Stimulated activated CD4-positive, alpha-beta T cell treated with anti-CD3 and anti-CD28 coated beads, Interleukin-1b, Interleukin-23, amount 100 ng/mL, for 48 hours (primary cell): ENCODE data around the gene NRDE2.

Source experiments
- DNase-seq: peaks from one replicate; pipeline ENCODE4 v3.0.0-alpha.2; 2020

The NRDE2 gene, protein sequence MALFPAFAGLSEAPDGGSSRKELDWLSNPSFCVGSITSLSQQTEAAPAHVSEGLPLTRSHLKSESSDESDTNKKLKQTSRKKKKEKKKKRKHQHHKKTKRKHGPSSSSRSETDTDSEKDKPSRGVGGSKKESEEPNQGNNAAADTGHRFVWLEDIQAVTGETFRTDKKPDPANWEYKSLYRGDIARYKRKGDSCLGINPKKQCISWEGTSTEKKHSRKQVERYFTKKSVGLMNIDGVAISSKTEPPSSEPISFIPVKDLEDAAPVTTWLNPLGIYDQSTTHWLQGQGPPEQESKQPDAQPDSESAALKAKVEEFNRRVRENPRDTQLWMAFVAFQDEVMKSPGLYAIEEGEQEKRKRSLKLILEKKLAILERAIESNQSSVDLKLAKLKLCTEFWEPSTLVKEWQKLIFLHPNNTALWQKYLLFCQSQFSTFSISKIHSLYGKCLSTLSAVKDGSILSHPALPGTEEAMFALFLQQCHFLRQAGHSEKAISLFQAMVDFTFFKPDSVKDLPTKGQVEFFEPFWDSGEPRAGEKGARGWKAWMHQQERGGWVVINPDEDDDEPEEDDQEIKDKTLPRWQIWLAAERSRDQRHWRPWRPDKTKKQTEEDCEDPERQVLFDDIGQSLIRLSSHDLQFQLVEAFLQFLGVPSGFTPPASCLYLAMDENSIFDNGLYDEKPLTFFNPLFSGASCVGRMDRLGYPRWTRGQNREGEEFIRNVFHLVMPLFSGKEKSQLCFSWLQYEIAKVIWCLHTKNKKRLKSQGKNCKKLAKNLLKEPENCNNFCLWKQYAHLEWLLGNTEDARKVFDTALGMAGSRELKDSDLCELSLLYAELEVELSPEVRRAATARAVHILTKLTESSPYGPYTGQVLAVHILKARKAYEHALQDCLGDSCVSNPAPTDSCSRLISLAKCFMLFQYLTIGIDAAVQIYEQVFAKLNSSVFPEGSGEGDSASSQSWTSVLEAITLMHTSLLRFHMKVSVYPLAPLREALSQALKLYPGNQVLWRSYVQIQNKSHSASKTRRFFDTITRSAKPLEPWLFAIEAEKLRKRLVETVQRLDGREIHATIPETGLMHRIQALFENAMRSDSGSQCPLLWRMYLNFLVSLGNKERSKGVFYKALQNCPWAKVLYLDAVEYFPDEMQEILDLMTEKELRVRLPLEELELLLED

DNA sequence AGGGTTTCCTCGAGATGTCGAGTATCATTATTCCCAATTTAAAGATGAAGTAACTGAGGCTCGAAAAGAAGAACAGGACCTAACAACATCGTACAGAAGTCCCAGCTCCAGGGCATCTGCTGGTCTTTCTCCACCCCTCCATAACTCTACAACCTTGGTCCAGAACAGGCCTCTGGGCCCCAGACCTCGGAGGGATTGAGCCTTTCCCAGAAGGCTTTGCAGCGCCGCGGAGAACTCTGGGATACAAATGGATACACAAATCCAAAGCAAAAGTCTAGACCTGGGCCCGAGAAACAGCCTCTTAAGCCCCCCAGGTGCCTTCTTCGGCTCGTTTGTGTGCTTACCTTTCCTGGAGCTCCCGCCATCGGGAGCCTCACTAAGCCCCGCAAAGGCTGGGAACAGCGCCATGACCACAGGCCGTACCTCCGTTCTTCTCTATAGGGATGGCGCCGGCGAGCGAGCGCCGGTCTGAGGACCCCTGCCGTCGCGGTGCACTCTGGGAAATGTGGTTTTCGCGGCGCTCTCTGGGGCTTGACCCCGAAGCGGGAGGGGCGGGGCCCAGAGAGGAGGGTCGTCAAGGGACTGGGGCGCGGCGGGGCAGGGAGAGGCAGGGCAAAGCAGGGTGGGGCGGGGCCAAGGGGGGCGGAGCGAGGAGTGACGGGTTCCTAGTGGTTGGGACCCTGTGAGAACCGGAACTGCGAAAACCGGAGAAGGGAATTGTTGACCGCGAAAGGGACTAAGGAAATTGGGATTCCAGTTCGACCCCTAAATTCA lies at the start of gene NRDE2:
NRDE2 (minus strand) TSS at position 445 of the 774 bp plus-strand sequence; CDS start at position 408, 37 bp downstream.
- peak; percentile 98 for DNase-seq

DNA sequence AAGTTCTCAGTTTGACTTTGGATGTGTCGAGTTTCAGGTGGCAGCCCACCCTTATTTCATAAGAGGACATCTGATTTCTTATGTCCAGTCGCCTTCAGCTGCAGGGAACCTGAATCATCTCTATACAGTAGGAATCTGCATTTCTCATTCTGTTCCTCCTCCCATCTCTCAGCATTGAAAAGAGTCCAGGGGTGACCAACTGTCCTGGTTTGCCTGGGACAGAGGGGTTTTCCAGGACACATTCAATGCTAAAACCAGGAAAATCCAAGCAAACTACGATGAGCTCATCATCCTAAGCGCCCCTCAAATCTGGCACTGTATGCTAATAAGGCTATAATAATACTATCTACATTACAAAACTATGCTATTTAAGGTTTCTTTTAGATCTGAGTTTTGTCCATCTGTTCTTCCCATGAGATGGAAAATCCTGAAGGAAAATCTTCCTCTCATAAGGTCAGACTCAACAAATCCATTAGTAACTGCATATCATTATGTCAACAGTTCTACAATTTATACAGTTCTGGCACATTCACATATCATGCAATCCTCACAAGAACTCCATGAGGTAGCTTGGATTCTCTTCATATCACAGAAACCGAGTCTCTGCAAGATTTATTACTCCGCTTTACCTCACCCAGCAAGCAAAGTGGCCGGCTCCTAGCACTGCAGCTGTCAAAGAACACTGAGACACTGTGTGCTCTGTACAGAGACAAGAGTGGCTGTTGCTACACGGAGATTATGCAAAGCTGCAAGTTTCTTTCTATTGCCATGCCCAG lies 49.5 kb upstream of the NRDE2 start:
- DNase-seq = no peak

DNA sequence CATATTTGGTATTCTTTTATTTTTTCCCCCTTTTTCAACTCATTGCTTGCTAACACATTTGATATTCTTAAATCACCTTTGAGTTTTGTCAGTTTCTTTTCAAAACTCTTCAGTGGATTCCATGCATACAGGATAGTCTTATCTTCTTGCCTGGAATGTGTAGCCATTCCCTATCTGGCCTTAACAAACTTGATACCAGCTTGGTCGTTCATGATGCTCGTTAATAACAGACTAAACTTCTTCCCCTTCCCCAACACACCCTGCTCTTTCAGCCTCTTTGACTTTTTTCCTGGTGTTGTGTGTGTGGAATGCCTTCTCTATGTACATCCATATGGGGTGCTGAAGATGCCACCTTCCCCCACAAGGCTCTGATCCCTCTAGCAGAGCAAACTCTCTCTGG lies 47.4 kb upstream of the NRDE2 start:
- no peak for DNase-seq

DNA sequence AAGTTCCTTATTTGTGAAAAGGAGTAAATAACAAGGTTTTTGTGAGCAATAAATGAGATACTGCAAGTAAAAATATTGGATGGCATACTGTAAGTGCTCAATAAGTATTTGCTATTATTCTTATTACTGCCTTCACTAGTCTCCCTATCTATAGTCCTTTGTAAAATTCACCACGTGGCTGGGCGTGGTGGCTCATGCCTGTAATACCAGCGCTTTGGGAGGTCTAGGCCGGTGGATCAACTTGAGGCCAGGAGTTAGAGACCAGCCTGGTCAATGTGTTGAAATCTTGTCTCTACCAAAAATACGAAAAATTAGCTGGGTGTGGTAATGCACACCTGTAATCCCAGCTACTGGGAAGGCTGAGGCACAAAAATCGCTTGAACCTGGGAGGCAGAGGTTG lies 46.5 kb upstream of the NRDE2 start:
- no peak for DNase-seq

DNA sequence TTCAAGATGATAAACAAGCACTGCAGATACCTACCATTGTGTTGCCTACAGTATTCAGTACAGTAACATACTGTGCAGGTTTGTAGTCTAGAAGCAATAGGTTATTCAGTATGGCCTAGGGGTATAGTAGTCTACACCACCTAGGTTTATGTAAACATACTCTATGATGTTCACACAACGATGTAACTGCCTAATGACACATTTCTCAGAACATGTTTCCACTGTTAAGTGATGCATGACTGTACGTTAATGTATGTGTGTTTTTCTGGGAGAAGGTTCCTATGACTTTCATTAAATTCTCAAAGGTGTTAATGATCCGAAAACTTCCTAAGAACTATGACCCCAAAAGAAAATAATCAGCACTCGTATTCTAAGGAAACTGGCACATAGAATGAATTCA lies 44.2 kb upstream of the NRDE2 start:
- DNase-seq = no peak

DNA sequence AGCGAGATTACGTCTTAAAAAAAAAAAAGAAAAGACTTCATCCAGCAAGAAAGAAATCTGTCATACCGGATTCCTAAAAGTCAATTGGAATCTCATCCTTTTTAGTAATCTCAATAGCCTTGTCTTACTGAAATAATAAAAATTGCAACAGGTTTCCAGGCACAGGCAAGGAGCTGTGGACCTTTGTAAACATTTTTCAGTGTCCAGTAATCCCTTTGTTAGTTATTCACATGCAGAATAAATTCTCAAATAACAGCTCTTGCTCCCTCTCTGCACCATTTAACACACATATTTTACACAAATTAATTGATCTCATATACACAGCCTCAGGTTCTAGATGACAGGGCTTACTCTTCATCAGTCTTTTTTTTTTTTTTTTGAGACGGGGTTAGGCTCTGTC lies 43.1 kb upstream of the NRDE2 start:
- no peak for DNase-seq

DNA sequence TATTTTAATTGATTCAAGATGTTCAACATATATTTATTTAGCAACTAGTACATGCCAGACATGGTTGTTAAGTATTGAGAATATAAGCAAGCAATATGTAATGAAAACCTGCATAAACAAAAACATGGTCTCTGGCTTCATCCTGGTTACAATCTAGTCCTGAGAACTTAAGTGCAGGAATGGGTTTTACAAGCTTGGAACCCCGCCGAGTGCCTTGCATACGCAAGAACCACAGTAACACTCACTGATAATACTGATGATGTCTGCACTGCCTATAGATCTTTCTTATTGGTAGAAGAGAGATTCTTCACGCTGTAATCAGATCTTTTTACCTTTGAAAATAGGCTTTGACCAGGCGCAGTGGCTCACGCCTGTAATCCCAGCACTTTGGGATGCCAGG lies 42.1 kb upstream of the NRDE2 start:
- DNase-seq = no peak

DNA sequence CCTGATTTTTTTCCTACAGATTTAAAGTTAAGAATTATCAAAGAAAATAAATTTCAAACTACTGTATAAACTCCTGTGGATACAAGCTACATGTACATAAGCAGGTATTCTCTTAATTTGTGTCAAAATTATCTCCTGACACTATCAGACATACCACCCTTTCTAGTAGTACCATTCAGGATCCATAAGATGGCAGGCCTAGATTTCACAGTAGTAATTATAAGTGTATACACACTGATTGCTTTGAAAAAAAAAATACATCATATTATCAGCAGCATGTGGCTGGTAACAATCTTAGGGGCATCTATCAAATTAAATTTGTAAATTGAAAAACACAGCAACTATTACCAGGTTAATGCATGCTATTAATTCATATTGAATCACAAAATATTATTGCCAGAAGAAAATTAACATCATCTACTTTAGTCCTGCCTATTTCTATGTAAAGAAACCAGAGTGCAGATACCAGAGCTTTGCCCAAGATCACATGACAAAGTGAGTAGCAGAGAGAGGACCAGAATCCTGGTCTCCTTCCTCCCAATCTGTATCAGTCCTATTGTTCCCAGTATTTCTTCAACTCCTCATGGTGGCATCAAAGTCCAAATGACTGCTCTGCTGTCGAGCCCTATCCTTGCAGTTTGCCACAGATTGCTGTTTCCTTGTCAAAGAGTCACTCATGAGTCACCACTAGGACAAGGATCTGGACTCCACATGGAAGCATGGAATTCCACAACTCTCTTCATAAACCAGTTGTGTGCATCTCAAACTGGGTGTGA lies 37.4 kb upstream of the NRDE2 start:
- no peak for DNase-seq

DNA sequence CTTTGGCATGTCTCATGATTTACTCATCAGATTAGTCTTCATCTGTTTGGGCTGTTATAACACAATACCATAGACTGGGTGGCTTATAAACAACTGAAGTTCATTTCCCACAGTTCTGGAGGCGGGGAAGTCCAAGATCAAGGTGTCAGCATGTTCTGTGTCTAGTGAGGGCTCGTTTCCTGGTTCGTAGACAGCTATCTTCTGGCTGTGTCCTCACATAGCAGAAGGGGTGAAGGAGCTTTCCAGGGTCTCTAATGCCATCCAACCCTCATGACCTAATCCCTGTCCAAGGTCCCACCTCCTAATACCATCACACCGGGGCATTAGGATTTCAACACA lies 30.8 kb upstream of the NRDE2 start:
- DNase-seq = no peak

DNA sequence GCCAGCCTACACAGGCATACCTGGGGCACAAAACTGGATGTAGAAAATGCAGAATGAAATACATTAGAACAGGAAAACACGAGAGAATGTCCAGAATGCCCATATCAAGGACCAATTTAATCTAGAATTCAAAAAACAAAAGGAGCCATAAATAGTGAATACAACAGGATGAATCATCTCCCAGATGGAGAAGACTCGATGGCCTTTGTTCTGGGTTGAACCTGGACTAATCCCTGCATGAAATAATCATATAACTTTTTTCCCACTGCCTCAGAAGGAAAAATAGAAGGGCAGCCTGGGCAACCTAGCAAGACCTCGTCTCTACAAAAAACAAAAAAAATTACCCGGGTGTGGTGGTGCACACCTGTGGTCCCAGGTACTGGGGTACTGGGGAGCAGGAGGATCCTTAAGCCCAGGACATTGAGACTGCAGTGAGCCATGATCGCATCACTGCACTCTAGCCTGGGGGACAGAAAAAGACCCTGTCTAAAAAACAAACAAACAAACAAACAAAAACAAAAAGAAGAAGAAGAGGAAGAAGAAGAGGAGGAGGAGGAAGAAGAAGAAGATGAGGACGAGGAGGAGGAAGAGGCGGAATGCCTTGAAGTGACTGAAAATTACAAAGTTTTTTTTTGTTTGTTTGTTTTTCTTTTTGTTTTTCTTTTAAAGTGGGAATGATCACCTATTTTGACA lies 30.3 kb upstream of the NRDE2 start:
- DNase-seq = no peak

DNA sequence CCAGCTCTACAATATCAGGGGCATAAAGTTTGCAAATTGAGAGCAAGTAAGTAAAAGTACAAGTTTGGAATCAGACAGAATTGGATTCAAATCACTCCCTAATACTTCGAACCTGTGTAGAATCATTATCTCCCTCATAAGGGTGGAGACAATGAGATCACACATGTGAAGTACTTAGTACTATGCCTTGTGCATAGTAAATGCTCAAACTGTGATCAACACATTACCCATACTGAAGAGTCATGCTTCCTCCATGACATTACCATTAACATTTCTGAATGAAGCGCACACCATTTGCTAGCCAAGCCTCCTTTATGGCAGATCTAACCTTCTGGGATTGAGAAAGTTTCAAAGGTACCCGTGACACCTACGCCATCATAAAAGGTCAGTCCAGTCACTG lies 26.6 kb upstream of the NRDE2 start:
- DNase-seq = no peak

DNA sequence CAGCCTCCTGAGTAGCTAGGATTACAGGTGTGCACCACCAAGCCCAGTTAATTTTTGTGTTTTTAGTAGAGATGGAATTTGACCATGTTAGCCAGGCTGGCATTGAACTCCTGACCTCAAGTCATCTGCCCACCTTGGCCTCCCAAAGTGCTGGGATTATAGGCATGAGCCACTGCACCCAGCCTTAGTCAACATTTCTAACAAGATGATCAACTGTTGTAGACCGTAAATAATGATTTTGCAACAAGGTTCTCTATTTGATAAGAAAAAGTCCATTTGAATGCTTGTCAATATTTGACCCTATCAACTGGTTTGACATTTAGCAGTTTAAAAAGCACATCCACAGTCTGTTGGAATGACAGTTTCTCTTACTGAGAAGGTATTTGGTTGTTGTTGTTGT lies 25.2 kb upstream of the NRDE2 start:
- DNase-seq = no peak

DNA sequence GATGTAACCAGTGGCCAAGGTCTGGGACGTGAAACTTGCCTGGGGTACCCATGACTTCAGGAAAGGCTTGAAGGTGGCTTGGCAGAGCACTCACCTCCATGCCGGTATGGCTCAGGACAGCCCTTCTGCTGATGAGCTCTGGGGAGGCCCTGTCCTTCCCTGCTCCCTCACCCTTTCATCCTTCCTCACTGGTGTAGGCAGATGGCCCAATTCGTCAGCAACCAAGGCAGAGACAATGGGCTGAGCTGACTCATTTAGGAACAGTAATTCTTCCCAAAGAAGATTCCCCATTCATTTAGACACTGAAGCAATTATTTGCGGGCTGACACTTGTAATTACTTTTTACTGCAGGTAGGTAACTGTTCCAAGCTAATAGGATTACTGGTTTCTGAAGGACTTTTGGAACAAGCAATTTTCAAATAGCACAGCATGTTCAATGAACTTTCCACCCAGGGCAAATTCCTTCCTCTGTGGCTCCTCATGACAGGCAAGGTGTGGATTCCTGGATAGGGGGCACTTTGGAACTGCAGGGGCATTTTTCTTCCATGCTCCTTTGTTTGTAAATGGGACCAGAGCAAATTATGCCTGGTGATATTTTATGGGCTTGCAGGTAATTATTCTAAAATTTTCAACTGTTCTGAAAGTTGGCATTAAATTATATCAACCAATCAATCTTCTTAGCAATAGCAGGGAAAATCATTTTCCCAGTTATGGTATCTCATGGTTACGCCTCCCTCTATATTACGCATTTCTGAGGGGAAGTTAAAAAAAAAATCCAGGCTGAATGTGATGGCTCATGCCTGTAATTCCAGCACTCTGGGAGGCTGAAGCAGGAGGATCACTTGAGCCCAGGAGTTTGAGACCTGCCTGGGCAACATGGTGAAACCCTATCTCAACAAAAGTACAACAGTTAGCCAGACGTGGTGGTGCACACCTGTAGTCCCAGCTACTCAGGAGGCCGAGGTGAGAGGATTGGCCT lies 24.1 kb upstream of the NRDE2 start:
- no peak for DNase-seq

DNA sequence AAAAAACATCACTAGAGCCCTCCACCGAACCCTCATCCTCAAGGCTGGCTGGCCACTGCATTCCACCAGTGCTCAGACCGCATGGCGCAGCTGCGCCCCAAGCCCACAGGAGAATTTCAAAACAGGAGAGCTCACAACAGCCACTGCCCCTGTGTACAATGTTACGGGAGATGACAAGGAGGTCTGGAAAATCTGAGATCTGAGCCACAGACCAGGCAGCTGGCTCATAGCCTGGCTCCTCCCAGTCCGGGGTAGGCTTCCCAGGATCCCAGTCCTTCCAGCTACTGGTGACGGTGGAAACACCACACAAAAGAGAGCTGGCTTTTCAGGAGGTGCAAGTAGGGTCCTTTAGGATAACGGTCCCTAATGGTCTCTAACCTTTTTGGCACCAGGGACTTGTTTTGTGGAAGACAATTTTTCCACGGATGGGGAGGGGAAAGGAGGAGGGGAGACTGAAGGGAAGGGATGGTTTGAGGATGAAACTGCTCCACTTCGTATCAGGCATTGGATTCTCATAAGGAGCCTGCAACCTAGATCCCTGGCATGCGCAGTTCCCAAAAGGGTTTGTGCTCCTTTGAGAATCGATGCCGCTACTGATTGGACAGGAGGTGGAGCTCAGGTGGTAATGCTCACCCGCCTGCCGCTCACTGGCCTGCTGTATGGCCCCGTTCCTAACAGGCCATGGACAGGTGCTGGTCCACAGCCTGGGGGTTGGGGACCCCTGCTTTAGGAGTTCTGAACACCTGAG lies 23.0 kb upstream of the NRDE2 start:
- no peak for DNase-seq

DNA sequence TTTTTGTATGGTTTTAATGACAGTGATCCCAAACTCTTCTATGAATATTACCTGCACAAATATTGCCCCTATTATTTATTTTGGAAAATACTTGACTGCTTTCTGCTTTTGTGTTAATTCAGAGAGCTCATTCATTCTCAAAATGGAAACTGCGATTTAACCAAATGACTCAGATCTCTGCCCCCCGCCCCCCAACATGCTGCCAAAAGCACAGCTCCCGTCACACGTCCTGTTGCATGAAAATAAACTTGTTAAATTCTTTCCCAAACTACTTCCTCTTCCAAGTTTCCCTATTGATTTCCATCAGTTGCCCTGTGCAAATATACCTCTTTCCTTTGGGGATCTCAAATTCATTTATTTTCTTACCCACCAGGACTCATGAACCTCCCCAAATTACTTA lies 18.0 kb upstream of the NRDE2 start:
- no peak for DNase-seq

DNA sequence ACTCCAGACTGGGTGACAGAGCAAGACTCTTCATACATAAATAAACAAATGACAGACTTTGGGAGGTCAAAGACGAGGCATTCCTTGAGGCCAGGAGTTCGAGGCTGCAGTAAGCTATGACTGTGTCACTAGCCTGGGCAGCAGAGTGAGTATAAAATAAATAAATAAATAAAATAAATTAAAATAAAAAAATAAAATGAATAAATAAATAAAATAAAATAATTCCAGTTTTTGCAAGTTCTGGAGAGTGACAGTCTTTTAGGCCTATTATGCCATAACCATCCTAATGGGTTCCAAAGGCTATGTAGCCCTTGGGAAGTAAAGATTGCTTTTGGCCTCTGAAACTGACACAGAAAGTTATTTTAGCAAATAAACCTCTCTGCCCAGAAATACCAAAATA lies 16.5 kb upstream of the NRDE2 start:
- DNase-seq = no peak

DNA sequence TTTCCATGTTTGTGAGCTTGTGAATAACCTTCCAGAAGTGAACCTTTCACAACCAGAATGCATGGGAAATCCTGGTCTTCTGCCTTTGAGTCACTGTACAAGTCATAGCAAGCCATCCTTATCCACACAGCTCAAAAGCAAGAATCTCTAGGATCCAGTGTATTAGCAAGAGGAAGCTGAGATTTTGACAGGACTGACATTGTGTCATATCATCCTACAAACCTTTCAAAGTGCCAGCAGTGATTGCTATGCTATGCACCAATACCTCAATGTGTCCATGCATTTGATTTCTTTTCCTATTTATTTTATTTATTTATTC lies 13.5 kb upstream of the NRDE2 start:
- no peak for DNase-seq

DNA sequence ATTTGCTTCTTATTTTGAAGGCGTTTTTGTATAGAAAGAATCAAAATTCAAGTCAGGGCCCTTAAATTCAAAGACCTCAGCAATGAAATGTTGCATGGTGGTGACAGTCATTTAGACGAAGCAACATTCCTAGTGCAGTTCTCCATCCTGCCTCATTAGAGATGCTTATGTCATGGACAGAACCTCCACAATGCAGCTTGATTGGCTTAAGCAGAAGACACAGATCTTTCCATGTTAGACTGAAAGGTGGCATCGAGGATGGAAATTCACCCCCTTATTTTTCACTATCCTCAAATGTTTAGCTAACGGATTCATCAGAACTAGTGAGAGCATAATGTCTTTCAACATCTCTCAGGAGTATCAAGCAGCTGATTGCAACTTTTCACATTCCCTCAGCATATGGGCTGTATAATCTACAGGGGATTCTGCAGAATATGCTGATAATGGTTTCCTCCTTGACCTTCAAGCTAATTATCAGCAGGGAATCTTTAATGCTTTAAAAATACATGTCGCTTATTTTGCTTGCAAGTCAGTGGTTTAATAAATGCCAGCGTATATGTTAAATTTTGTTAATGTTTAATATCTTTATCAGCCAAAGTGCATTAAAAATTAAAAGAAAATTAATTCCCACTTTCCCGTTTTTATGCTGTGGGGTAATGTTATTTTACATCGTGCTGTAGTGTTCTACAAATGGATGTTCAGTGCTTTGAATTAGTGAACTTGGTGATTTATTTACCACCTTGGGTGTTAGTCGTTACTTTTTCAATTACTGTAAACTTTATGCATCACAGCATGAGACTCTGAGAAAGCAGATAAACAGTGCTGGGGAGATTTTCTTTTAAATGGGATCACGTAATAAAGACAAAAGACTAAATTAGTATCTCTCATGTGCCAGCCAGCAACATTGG lies 12.8 kb upstream of the NRDE2 start:
- no peak for DNase-seq
